K562 (cell line): Measurements from ENCODE around the gene GAL3ST3. TPM values are rescaled to one million over a fixed set of nuclear protein-coding genes. Genes with fewer than 3 reads are reported as not detected.

Experiments used
- CBFA2T3 ChIP-seq: fragments of 450-650 bp; IDR thresholded peaks from 2 replicates; pipeline ENCODE4 v1.6.1; 2017
- FOXJ3 ChIP-seq: sonication (generic); formaldehyde crosslinking; IDR thresholded peaks from 2 replicates; pipeline ENCODE4 v1.4.0; 2020; ENCODE audit warnings: mild to moderate bottlenecking, missing genetic modification reagents
- MTA3 ChIP-seq: fragments of 450-650 bp; formaldehyde crosslinking; IDR thresholded peaks from 2 replicates; pipeline ENCODE4 v1.6.1; 2017; ENCODE audit warnings: mild to moderate bottlenecking, borderline replicate concordance
- PCBP1 ChIP-seq: fragments of 200-400 bp; formaldehyde crosslinking; IDR thresholded peaks from 2 replicates; pipeline ENCODE4 v1.6.1; 2018; ENCODE audit warnings: mild to moderate bottlenecking, low read depth, low read length; ENCODE audit not compliant: poor library complexity, severe bottlenecking
- POLR2G ChIP-seq: fragments of 200-400 bp; formaldehyde crosslinking; IDR thresholded peaks from 2 replicates; pipeline ENCODE4 v1.6.1; 2017; ENCODE audit warnings: low read depth, mild to moderate bottlenecking, antibody characterized with exemption, low read length, moderate library complexity
- SMAD2 ChIP-seq: fragments of 150-350 bp; IDR thresholded peaks from 2 replicates; pipeline ENCODE4 v1.6.1; 2014; ENCODE audit warnings: low read depth, mild to moderate bottlenecking, low read length
- ZNF224 ChIP-seq: sonication (generic); formaldehyde crosslinking; IDR thresholded peaks from 2 replicates; pipeline ENCODE4 v1.8.0; 2022; ENCODE audit warnings: mild to moderate bottlenecking, missing genetic modification reagents
- polyA plus RNA-seq, 8 experiments: library from polyadenylated mRNA; depleted of rRNA in 4 of 8; stranded (reverse) in 5 of 8; unstranded in 3 of 8; fragments of >200 nt; fragmentation: Nextera tagmentation in 2 of 8; fragmentation: Illumina TruSeq in 1 of 8; extraction: Ambion mirVana in 2 of 8; extraction: Trizol in 1 of 8; gene quantifications; 2 replicates each; pipeline versions ENCODE4 v1.2.1 to v1.2.3, GENCODE V29; 2011 to 2014; ENCODE audit warnings: inconsistent platforms in 1 of 8, missing spikeins in 1 of 8
- total RNA-seq, 7 experiments: library from RNA; depleted of rRNA in 6 of 7; stranded (reverse); fragments of >200 nt in 6 of 7; fragmentation: Illumina TruSeq in 2 of 7; extraction: Trizol in 2 of 7; gene quantifications; 2 replicates each; pipeline versions ENCODE4 v1.2.1 to v1.2.3, GENCODE V29; 2011 to 2021; ENCODE audit warnings: low replicate concordance in 1 of 7
- TF ChIP-seq, protein P1 (sequence below), 2 experiments: fragments of 450-650 bp; formaldehyde crosslinking in 1 of 2; IDR thresholded peaks; 2 replicates each; pipeline versions ENCODE4 v1.4.0 to v1.6.1; 2014 to 2020; ENCODE audit warnings: mild to moderate bottlenecking in 2 of 2, borderline replicate concordance in 1 of 2, low read depth in 1 of 2
- TF ChIP-seq, protein P2 (sequence below): fragments of 250-450 bp; sonication (Bioruptor Pico); IDR thresholded peaks from 2 replicates; pipeline ENCODE4 v1.5.0; 2021
- TF ChIP-seq, protein P3 (sequence below), 2 experiments: fragments of 450-650 bp; IDR thresholded peaks; 2 replicates each; pipeline ENCODE4 v1.6.1; 2016; ENCODE audit warnings: mild to moderate bottlenecking in 2 of 2, borderline replicate concordance in 1 of 2, low read depth in 1 of 2, moderate library complexity in 1 of 2

The GAL3ST3 gene
- total and polyA plus RNA-seq, 9 of the 15 experiments (the other 6 are each of a cell fraction or from before 2014, with no cell fraction given): not detected

DNA sequence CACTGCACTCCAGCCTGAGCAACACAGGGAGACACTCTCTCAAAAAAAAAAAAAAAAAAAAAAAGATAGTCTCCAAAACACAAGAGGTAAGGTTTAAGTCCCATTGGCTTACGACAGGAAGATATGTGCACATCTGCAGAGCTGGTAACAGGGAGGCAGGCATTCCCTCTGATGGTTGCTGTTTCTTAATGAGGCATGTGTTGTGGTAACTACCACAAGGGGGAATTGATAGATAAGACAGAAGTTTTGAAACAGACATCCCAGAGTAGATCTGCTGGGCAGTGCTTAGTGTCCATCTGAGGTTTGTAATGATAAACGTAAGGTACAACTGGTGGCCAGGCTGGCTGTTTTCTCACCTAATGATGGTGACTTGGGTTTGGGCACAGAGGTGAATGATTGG lies 51.7 kb downstream of the GAL3ST3 start (continued):
- TF ChIP-seq, protein P1, sequence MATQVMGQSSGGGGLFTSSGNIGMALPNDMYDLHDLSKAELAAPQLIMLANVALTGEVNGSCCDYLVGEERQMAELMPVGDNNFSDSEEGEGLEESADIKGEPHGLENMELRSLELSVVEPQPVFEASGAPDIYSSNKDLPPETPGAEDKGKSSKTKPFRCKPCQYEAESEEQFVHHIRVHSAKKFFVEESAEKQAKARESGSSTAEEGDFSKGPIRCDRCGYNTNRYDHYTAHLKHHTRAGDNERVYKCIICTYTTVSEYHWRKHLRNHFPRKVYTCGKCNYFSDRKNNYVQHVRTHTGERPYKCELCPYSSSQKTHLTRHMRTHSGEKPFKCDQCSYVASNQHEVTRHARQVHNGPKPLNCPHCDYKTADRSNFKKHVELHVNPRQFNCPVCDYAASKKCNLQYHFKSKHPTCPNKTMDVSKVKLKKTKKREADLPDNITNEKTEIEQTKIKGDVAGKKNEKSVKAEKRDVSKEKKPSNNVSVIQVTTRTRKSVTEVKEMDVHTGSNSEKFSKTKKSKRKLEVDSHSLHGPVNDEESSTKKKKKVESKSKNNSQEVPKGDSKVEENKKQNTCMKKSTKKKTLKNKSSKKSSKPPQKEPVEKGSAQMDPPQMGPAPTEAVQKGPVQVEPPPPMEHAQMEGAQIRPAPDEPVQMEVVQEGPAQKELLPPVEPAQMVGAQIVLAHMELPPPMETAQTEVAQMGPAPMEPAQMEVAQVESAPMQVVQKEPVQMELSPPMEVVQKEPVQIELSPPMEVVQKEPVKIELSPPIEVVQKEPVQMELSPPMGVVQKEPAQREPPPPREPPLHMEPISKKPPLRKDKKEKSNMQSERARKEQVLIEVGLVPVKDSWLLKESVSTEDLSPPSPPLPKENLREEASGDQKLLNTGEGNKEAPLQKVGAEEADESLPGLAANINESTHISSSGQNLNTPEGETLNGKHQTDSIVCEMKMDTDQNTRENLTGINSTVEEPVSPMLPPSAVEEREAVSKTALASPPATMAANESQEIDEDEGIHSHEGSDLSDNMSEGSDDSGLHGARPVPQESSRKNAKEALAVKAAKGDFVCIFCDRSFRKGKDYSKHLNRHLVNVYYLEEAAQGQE (IDR thresholded peaks at IDR 0.05; ENCODE audit: borderline replicate concordance): no peak
- TF ChIP-seq, protein P1 (CRISPR knock-in tag; IDR thresholded peaks at IDR 0.05; ENCODE audit: low read depth): no peak
- TF ChIP-seq, protein P2, sequence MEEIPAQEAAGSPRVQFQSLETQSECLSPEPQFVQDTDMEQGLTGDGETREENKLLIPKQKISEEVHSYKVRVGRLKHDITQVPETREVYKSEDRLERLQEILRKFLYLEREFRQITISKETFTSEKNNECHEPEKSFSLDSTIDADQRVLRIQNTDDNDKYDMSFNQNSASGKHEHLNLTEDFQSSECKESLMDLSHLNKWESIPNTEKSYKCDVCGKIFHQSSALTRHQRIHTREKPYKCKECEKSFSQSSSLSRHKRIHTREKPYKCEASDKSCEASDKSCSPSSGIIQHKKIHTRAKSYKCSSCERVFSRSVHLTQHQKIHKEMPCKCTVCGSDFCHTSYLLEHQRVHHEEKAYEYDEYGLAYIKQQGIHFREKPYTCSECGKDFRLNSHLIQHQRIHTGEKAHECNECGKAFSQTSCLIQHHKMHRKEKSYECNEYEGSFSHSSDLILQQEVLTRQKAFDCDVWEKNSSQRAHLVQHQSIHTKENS (CRISPR knock-in tag): no peak
- TF ChIP-seq ZNF224 (no peak), CBFA2T3 (peak; percentile 63), PCBP1 (no peak), SMAD2 (no peak), POLR2G (no peak), MTA3 (no peak), FOXJ3 (CRISPR knock-in tag) (0 out of 2 replicates have a peak, but pooled peaks have one; percentile 34)
- TF ChIP-seq, protein P3, sequence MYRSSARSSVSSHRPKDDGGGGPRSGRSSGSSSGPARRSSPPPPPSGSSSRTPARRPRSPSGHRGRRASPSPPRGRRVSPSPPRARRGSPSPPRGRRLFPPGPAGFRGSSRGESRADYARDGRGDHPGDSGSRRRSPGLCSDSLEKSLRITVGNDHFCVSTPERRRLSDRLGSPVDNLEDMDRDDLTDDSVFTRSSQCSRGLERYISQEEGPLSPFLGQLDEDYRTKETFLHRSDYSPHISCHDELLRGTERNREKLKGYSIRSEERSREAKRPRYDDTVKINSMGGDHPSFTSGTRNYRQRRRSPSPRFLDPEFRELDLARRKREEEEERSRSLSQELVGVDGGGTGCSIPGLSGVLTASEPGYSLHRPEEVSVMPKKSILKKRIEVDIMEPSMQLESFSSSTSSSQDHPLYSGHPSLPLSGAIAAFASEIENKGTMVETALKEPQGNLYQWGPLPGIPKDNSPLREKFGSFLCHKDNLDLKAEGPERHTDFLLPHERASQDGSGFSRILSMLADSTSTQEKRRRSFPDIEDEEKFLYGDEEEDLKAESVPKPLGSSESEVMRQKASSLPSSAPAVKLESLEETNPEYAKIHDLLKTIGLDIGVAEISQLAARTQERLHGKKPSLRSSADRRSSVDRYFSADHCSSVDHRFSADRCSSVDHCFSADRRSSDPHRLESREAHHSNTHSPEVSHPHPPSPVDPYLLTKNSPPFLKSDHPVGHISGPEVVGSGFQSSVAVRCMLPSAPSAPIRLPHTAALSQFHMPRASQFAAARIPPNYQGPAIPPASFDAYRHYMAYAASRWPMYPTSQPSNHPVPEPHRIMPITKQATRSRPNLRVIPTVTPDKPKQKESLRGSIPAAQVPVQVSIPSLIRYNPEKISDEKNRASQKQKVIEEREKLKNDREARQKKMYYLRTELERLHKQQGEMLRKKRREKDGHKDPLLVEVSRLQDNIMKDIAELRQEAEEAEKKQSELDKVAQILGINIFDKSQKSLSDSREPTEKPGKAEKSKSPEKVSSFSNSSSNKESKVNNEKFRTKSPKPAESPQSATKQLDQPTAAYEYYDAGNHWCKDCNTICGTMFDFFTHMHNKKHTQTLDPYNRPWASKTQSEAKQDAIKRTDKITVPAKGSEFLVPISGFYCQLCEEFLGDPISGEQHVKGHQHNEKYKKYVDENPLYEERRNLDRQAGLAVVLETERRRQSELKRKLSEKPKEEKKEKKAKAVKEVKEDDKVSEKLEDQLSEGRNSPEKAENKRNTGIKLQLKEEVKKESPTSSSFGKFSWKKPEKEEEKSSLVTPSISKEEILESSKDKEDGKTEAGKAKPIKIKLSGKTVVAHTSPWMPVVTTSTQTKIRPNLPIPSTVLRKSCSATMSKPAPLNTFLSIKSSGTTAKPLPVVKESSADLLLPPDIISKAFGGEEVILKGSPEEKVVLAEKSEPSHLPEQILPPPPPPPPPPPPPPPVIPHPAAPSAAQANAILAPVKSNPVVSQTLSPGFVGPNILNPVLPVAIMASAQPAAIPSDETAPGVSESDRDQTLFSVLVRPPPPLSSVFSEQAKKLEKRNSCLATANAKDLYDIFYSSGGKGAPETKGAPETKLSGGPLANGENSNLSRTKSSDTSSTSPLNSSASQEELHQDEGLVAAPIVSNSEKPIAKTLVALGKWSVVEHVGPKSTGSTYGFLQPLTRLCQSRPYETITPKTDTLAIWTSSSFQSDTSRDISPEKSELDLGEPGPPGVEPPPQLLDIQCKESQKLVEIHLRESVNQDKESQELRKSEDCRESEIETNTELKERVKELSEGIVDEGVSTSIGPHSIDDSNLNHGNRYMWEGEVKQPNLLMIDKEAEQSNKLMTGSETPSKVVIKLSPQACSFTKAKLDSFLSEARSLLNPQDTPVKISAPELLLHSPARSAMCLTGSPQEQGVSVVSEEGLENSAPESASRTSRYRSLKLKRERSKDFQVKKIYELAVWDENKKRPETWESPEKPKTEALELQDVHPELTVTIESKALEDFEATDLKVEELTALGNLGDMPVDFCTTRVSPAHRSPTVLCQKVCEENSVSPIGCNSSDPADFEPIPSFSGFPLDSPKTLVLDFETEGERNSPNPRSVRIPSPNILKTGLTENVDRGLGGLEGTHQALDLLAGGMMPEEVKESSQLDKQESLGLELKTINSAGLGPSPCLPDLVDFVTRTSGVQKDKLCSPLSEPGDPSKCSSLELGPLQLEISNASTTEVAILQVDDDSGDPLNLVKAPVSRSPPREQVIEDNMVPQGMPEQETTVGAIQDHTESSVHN (IDR thresholded peaks at IDR 0.05; ENCODE audit: borderline replicate concordance in 1 of 2, low read depth in 1 of 2): no peak
